Subcutaneous abdominal adipose tissue (tissue), 5 donors: ENCODE results near the gene FAM110A.
"Not testable (repeated sequence)": the region's sequence is repeated elsewhere in the genome, so short reads cannot be mapped to it uniquely, and the experiment has no call there.

Experiments used
- H3K27ac ChIP-seq: one replicate; pipeline ENCODE4 v1.7.0; 2013; ENCODE audit warnings: low read depth, mild to moderate bottlenecking, inconsistent platforms, low read length, moderate library complexity
- H3K27me3 ChIP-seq, 5 donors: one replicate each; pipeline ENCODE4 v1.7.0; 2013; ENCODE audit warnings: low read length in 5 of 5, inconsistent platforms in 1 of 5; ENCODE audit not compliant: control insufficient read depth in 5 of 5, insufficient read depth in 4 of 5
- H3K36me3 ChIP-seq, 5 donors: one replicate each; pipeline ENCODE4 v1.7.0; 2013; ENCODE audit warnings: low read length in 5 of 5; ENCODE audit not compliant: control insufficient read depth in 5 of 5, insufficient read depth in 5 of 5
- H3K4me1 ChIP-seq, 5 donors: one replicate each; pipeline ENCODE4 v1.7.0; 2013; ENCODE audit warnings: low read length in 5 of 5, mild to moderate bottlenecking in 3 of 5, moderate library complexity in 1 of 5; ENCODE audit not compliant: control insufficient read depth in 5 of 5, insufficient read depth in 5 of 5
- H3K4me3 ChIP-seq, 5 donors: one replicate each; pipeline ENCODE4 v1.7.0; 2013; ENCODE audit warnings: low read length in 5 of 5, low read depth in 1 of 5
- H3K9ac ChIP-seq, 5 donors: one replicate each; pipeline ENCODE4 v1.7.0; 2013; ENCODE audit warnings: low read length in 5 of 5, mild to moderate bottlenecking in 4 of 5, moderate library complexity in 3 of 5
- H3K9me3 ChIP-seq, 5 donors: one replicate each; pipeline ENCODE4 v1.7.0; 2013; ENCODE audit warnings: low read length in 5 of 5; ENCODE audit not compliant: control insufficient read depth in 5 of 5
- donor health status: healthy.
- donor health status: healthy.
- donor health status: healthy.
- donor health status: healthy.
- donor health status: healthy.

The FAM110A gene

GRCh38 chr20:848193-848592 is 14.7 kb downstream of the FAM110A start:
- Histone ChIP-seq H3K27me3 (no peaks in the 10 kb centered on the region), H3K4me3 (no peak overlapping the region), H3K36me3 (peaks cover 0 to 3% (median 0%) of the 10 kb centered on the region in 5 donors), H3K9me3 (no peaks in the 10 kb centered on the region), H3K4me1 (peaks cover 1 to 37% (median 28%) of the 10 kb centered on the region in 5 donors), H3K27ac (no peak overlapping the region), H3K9ac (no peak overlapping the region)

GRCh38 chr20:848731-849130 is 15.2 kb downstream of the FAM110A start:
- not testable (repeated sequence) for H3K4me3 ChIP-seq, H3K9ac ChIP-seq, H3K36me3 ChIP-seq, H3K27ac ChIP-seq, H3K9me3 ChIP-seq, H3K27me3 ChIP-seq
- peaks cover 1 to 37% (median 28%) of the 10 kb centered on the region in 5 donors for H3K4me1 ChIP-seq

GRCh38 chr20:853406-853996 is 20.0 kb downstream of the FAM110A start:
- H3K27ac ChIP-seq: no peak overlapping the region
- H3K27me3 ChIP-seq: no peaks in the 10 kb centered on the region
- H3K4me3 ChIP-seq: no peak overlapping the region
- H3K9ac ChIP-seq: no peak overlapping the region
- peaks cover 0 to 5% (median 0%) of the 10 kb centered on the region in 5 donors for H3K4me1 ChIP-seq
- no peaks in the 10 kb centered on the region for H3K9me3 ChIP-seq
- H3K36me3 ChIP-seq: no peaks in the 10 kb centered on the region

GRCh38 chr20:854601-855000 is 21.1 kb downstream of the FAM110A start:
- no peaks in the 10 kb centered on the region for H3K36me3 ChIP-seq
- H3K27me3 ChIP-seq: no peaks in the 10 kb centered on the region
- H3K4me3 ChIP-seq: no peak overlapping the region
- no peak overlapping the region for H3K9ac ChIP-seq
- H3K27ac ChIP-seq: no peak overlapping the region
- H3K9me3 ChIP-seq: no peaks in the 10 kb centered on the region
- H3K4me1 ChIP-seq: peaks cover 0 to 6% (median 0%) of the 10 kb centered on the region in 5 donors

- no peak overlapping the region for H3K9ac ChIP-seq
- H3K36me3 ChIP-seq: no peaks in the 10 kb centered on the region
- H3K4me3 ChIP-seq: no peak overlapping the region
- no peaks in the 10 kb centered on the region for H3K27me3 ChIP-seq
- H3K9me3 ChIP-seq: no peaks in the 10 kb centered on the region
- no peak overlapping the region for H3K27ac ChIP-seq
- H3K4me1 ChIP-seq: peaks cover 0 to 11% (median 2%) of the 10 kb centered on the region in 5 donors
Measured at GRCh38 chr20:855466-856360, 22.2 kb downstream of the FAM110A start.

GRCh38 chr20:856361-856775 is 22.9 kb downstream of the FAM110A start:
- Histone ChIP-seq H3K27ac (no peak overlapping the region), H3K27me3 (no peaks in the 10 kb centered on the region), H3K36me3 (no peaks in the 10 kb centered on the region), H3K9me3 (no peaks in the 10 kb centered on the region), H3K4me3 (no peak overlapping the region), H3K4me1 (peaks cover 0 to 11% (median 2%) of the 10 kb centered on the region in 5 donors), H3K9ac (no peak overlapping the region)

- H3K9me3 ChIP-seq: no peaks in the 10 kb centered on the region
- H3K4me3 ChIP-seq: no peak overlapping the region
- no peak overlapping the region for H3K27ac ChIP-seq
- H3K4me1 ChIP-seq: peaks cover 0 to 11% (median 2%) of the 10 kb centered on the region in 5 donors
- H3K9ac ChIP-seq: no peak overlapping the region
- H3K27me3 ChIP-seq: no peaks in the 10 kb centered on the region
- no peaks in the 10 kb centered on the region for H3K36me3 ChIP-seq
Measured at GRCh38 chr20:858011-858410, 24.5 kb downstream of the FAM110A start.

GRCh38 chr20:859751-860231 is 26.3 kb downstream of the FAM110A start:
- no peak overlapping the region for H3K27ac ChIP-seq
- no peak overlapping the region for H3K9ac ChIP-seq
- H3K4me3 ChIP-seq: no peak overlapping the region
- H3K9me3 ChIP-seq: no peaks in the 10 kb centered on the region
- H3K27me3 ChIP-seq: no peaks in the 10 kb centered on the region
- H3K36me3 ChIP-seq: no peaks in the 10 kb centered on the region
- peaks cover 0 to 11% (median 2%) of the 10 kb centered on the region in 5 donors for H3K4me1 ChIP-seq

GRCh38 chr20:860891-861290 is 27.4 kb downstream of the FAM110A start:
- Histone ChIP-seq H3K27me3 (no peaks in the 10 kb centered on the region), H3K9me3 (no peaks in the 10 kb centered on the region), H3K4me3 (no peak overlapping the region), H3K27ac (no peak overlapping the region), H3K36me3 (no peaks in the 10 kb centered on the region), H3K9ac (no peak overlapping the region), H3K4me1 (peaks cover 0 to 7% (median 2%) of the 10 kb centered on the region in 5 donors)

- H3K4me1 ChIP-seq: no peaks in the 10 kb centered on the region
- H3K9ac ChIP-seq: no peak overlapping the region
- no peak overlapping the region for H3K4me3 ChIP-seq
- H3K27ac ChIP-seq: no peak overlapping the region
- no peaks in the 10 kb centered on the region for H3K9me3 ChIP-seq
- no peaks in the 10 kb centered on the region for H3K36me3 ChIP-seq
- H3K27me3 ChIP-seq: peaks cover 0 to 4% (median 0%) of the 10 kb centered on the region in 5 donors
Measured at GRCh38 chr20:865440-865839, 31.9 kb downstream of the FAM110A start.
